AG09309 (cell line): ENCODE results near the gene ENDOD1.

Source experiments
- DNase-seq: peaks from one replicate; pipeline ENCODE4 v3.0.0-alpha.2; 2010; ENCODE audit warnings: low read depth
- H3K4me3 ChIP-seq: 2 replicates; pipeline ENCODE4 v1.5.1; 2011; ENCODE audit warnings: mild to moderate bottlenecking, low read depth, low read length, moderate library complexity; ENCODE audit not compliant: control insufficient read depth
- CTCF ChIP-seq: IDR thresholded peaks from 2 replicates; pipeline ENCODE4 v1.5.1; 2011; ENCODE audit warnings: mild to moderate bottlenecking, low read depth, low read length, inconsistent platforms; ENCODE audit not compliant: insufficient read depth, control insufficient read depth; ENCODE audit errors: missing control alignments

Gene ENDOD1

GRCh38 chr11:95085117-95085816 lies 4.4 kb upstream of the ENDOD1 start:
- no peak overlapping the region for H3K4me3 ChIP-seq
- TF ChIP-seq CTCF: no peak
- no peak for DNase-seq

- TF ChIP-seq CTCF: no peak
- no peak for DNase-seq
- H3K4me3 ChIP-seq: no peak overlapping the region
Observed at GRCh38 chr11:95086151-95086550, 3.5 kb upstream of the ENDOD1 start.

DNA sequence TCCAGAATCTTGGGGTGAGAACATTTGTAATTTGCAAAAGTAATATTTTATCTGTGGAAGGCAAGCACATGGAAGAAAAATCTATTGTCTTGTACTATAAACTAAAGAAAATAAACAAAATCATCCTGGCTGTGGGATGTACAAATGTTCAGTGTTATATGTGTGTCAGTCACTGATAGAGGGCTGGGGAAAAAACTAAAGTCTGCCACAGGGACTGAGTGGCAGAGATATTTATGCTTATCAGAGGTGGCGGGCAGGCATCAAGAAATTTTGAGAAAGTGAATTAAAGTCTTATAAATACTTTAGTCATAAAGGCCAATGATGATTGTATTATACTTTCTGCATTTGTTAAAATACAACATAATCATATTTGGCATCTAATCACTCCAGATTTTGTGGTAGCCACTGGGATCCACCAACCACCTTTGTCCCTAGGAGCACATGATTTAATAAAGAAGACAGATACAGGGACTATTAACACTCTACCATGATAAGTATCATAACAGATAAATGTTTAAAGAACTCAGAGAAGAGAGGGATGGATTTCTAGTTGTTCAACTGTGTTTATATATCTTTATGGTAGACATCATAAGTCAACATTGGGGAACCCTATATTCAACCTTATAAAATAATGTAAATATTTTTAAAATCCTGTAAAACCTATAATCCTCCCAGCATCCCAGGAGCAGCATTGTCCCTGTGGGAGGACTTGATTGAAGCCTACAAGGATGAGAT lies 2.6 kb upstream of the ENDOD1 start:
- TF ChIP-seq CTCF: no peak
- no peak for DNase-seq
- no peak overlapping the region for H3K4me3 ChIP-seq

- H3K4me3 ChIP-seq: peak overlapping the region; percentile 69
- no peak for DNase-seq
- no peak for TF ChIP-seq CTCF
Observed at GRCh38 chr11:95088946-95089619, 563 bp upstream of the ENDOD1 start.

- no peak overlapping the region for H3K4me3 ChIP-seq
- no peak for TF ChIP-seq CTCF
- no peak for DNase-seq
Observed at GRCh38 chr11:95091663-95092180, 2.1 kb downstream of the ENDOD1 start.

- DNase-seq: no peak
- H3K4me3 ChIP-seq: no peak overlapping the region
- peak; percentile 58 for TF ChIP-seq CTCF
Observed at GRCh38 chr11:95092549-95093324, 3.1 kb downstream of the ENDOD1 start.
